Hematopoietic multipotent progenitor cell treated with erythropoietin and hydrocortisone succinate and interleukin-3 and kit ligand, for 17 days (in vitro differentiated cells): Measurements from ENCODE around the gene ZNF644.
"Not testable (repeated sequence)": the region's sequence is repeated elsewhere in the genome, so short reads cannot be mapped to it uniquely, and the experiment has no call there.

Source experiments
- DNase-seq: peaks from one replicate; pipeline ENCODE4 v3.0.0-alpha.2; 2015; ENCODE audit warnings: low spot score

The ZNF644 gene

GRCh38 chr1:90925928-90926869, 95.6 kb downstream of the ZNF644 start:
- no peak for DNase-seq

DNA sequence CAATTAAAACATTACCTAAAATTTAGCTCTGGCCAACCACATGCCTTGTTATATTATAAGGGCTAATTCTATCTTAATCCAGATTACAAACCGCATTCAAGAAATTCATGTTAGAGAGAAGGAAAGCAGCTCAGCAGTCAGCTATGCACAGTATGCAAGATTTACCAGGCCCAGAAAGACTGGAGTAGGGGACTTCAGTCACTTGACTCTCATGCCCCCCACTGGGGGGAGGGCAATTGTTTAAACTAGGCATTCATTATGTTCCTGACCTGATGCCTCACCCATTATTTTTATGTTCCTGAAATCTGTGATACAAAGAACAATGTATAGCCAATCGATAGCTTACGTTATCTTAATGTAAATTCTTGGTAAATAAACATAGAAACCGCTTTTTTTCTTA, 96.9 kb downstream of the ZNF644 start:
- DNase-seq = no peak

GRCh38 chr1:90922996-90923395, 98.8 kb downstream of the ZNF644 start:
- no peak for DNase-seq

DNA sequence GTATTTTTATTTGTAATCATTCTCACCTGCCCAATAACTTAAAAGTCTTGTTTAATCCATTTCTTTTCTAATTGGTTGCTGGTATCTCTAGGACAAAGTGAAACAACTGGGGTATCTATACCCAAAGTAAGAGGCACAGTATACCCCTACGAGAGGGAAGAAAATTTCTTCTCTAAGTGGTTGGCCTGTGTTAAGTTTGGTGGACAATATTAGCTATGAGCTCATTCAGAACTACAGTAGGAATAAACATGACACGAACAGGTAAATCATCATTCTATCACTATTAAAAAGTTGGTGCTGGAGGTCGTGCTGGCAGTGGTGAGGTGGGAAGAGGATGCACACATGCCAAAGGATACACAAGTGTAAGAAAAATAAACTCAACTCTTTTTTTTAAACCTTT, 99.6 kb downstream of the ZNF644 start:
- DNase-seq = no peak

GRCh38 chr1:90919900-90920299, 101.9 kb downstream of the ZNF644 start:
- no peak for DNase-seq

- no peak for DNase-seq
Measured at GRCh38 chr1:90919190-90919719, 102.6 kb downstream of the ZNF644 start.

DNA sequence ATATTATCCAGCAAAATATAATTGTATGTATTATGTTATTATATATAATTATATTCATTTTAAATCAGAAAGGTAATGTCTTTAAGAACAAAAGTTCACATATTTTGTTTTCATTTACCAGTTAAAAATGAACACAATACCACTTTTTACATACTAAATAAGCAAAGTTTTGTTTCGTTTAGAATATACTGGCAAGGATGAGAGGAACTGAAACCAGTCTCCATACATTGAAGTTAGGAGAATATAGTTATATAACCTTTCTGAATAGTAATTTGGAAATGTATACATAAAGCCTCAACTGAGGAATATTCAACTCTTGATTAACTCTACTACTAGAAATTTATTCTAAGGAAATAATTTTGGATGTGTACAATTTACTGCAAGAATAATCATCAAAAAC, 110.5 kb downstream of the ZNF644 start:
- DNase-seq = no peak

- no peak for DNase-seq
Measured at GRCh38 chr1:90902672-90903071, 119.2 kb downstream of the ZNF644 start.

DNA sequence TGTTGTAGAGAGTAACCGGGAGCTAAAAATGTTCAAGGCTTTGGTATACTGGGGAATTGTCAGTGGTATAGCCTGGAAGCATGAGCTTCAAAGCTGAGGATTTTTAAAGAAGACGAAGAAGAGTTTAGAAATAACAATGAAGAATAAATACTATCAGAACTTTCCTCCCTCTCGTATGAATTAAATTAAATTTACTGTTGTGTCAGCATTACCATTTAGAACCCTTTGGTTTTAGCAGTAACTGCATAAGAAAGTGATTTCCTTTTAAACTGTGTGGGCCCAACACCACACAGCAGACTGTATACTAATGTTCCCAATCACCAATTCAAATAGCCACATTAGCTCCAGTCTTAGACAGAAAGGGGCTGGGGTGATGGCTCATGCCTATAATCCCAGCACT, 122.6 kb downstream of the ZNF644 start:
- DNase-seq = no peak

DNA sequence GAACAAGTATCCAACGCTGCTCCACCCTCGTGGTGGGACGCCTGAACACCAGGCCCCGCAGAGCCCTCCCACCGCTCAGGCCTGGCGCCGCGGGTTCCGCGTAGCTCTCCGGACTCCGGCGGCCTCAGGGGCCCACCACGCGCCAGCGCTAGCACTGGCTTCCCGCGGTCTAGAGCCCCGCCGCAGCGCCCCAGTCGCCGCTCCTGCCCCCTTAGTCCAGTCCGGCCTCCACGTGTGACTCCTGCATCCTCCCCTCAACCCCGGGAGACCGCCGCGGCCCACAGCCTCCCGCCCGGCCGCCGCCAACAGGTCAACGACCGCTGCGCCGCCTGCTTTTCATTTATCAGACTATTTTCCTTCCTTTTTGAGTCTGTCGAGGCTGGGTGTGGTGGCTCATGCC, 128.2 kb downstream of the ZNF644 start:
- not testable (repeated sequence) for DNase-seq

DNA sequence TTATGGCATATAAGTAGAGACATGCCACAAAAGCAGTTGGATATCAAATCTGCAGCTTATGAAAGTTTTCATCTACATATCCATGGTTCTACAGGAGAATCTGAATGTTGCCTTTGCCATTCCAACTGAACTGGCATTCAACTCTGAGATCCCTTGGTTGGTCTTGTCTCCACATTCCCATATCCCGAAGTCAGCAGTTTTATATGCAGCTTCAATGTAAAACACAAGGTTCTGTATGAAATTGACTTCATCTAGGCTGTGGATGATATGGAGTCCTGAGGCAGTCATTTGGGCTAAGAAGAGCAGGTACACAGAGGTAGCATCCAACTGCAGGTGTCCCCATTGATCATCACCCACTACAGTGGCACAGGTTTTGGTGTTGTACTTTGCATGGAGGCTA, 129.0 kb downstream of the ZNF644 start:
- not testable (repeated sequence) for DNase-seq

GRCh38 chr1:90892196-90892595, 129.6 kb downstream of the ZNF644 start:
- DNase-seq = not testable (repeated sequence)

DNA sequence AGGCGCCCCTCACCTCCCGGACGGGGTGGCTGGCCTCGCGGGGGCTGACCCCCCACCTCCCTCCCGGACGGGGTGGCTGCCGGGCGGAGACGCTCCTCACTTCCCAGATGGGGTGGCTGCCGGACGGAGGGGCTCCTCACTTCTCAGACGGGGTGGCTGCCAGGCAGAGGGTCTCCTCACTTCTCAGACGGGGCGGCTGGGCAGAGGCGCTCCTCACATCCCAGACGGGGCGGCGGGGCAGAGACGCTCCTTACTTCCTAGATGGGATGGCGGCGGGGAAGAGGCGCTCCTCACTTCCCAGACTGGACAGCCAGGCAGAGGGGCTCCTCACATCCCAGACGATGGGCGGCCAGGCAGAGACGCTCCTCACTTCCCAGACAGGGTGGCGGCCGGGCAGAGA, 130.1 kb downstream of the ZNF644 start:
- DNase-seq = not testable (repeated sequence)

DNA sequence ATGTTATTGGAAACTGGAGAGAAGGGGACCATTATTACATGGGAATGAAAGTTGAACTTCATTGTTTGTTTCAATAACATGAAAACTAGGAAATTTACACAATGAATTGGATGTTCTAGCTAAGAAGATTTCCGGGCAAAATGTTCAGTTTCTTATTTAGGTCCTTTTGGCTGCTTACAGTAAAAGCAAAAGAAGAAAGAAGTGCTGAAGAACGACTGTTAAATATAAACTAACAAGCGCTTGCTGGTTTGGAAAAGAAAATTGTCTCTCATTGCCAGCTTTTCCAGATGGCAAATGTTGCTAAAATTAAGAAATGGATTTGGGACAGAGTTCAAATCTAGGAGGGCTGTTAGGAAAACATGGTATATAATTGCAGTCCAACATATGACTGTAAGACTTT, 139.6 kb downstream of the ZNF644 start:
- DNase-seq = no peak

DNA sequence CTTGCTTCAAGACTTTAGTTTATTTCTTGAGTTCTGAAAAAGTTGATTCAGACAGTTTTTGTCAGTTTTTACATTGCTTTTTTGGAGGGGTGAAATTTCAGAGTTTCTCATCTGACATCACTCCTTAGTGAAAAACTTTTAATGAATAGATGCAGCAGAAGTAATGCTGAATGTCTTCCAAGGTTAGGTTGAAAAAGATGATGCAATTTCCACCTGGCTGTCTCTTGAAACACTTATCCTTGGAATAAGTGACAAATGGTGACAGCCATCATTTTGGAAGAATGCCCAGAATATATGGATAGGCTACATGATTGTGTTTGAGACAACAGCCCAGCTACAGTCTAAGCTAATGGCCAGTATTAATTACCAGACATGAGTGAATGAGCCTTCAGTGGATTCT, 140.8 kb downstream of the ZNF644 start:
- DNase-seq = no peak

- no peak for DNase-seq
Measured at GRCh38 chr1:90879281-90879680, 142.6 kb downstream of the ZNF644 start.

DNA sequence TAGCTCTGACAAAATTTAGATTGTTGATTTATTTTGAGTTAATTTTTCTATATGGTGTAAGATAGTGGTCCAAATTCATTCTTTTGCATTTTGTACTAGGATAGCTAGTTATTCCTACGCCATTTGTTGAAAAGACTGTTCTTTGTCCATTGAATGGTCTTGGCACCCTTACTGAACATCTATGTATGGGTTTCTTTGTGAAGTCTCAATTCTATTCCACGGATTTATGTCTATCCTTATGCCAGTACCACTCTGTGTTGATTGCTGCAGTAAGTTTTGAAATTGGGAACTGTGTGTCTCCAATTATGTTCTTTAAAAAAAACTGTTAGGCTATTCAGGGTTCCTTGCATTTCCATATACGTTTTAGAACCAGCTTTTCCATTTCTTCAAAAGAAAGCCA, 145.7 kb downstream of the ZNF644 start:
- no peak for DNase-seq
